NCI-H446 treated with DMSO at 0.1 percent for 48 hours (cell line): ENCODE results near the gene CLSTN2.

Experiments used
- DNase-seq: peaks from one replicate; lab custom pipeline; 2025; lab: John Stamatoyannopoulos, UW

CLSTN2 gene

GRCh38 chr3:140501770-140502364, 566.9 kb downstream of the CLSTN2 start:
- no peak for DNase-seq

GRCh38 chr3:140505213-140505612, 570.2 kb downstream of the CLSTN2 start:
- DNase-seq, result no peak

- no peak for DNase-seq
Measured at GRCh38 chr3:140505876-140506275, 570.9 kb downstream of the CLSTN2 start.

DNA sequence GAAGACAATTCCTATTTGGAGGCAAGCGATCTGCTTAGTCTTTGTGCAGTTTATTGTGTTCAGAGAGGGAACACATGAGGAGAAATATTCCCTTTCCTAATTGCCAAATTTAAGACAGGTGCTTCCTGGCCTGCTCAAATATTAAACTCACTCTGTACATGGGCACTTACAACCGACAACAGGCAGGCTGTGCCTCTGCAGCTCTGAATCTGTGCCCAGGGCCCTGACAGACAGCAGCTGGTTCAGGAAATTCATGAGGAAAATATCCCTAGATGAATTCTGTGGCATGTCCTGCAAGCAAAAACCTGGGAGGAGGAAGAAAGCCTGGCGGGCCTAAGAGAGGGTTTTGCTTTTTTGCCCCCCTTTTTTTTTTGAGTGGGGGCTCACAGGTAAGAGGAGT, 573.6 kb downstream of the CLSTN2 start:
- no peak for DNase-seq

DNA sequence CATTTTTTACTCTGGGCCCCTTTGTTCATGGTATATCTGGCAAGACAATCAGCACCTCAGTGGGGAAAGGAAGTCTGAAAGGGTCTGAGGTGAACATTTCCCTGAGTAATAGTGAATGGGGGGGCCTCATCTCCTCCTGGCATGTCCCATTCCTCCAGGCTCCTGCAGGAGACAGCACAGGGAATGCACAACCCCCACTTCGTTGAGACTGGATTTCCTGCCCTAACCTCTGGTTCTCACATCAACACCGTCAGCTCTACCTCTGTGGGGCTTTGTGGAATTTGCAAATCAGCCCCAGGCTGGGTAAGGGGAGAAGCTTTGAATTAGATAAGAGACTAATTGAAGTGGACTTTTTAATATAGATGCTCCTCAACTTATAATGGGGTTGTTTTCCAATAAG, 574.5 kb downstream of the CLSTN2 start:
- no peak for DNase-seq

GRCh38 chr3:140510303-140510861, 575.4 kb downstream of the CLSTN2 start:
- no peak for DNase-seq

DNA sequence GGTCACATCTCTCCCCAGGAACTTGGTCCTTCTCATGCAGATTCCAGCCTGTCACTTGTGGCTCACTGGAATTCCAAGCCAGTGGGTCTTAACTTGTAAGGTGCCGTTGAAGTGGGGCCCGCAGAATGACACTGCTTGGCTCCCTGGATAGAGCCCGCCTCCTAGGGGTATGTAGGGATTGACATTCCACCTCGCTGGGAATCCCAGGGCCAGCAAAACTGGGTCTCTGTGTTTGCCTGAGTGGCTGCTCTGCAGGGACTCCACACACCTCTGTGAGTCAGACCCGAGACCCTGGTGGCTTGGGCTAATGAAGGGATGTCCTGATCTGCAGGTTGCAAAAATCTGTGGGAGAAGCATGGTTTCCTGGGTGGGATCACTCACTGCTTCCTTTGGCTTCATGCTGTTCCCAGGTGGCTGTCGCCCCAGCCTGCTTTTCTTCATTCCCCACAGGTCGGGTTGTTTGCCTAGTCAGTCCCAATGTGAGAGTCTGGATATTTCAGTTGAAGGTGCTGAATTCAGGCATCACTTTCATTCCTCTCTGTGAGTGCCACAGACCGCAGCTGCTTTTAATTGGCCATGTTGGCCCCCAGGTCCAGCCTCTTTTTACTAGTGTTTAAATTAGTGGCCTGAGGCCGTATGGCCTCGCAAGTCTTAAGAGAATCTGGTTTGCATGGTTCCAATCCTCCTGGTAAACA, 586.9 kb downstream of the CLSTN2 start:
- no peak for DNase-seq

GRCh38 chr3:140522653-140523380, 587.8 kb downstream of the CLSTN2 start:
- no peak for DNase-seq

- no peak for DNase-seq
Measured at GRCh38 chr3:140523600-140523999, 588.6 kb downstream of the CLSTN2 start.

DNA sequence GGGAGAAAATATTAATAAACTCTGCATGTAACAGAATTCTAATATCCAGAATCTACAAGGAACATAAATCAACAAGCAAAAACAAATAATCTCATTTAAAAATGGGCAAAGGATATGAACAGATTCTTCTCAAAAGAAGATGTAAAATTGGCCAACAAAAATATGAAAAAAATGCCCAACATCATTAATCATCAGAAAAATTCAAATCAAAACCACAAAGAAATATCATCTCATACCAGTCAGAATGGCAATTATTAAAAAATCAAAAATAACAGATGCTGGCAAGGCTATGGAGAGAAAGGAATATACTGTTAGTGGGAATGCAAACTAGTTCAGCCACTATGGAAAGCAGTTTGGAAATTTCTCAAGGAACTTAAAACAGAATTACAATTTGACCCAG, 592.2 kb downstream of the CLSTN2 start:
- DNase-seq, result no peak

DNA sequence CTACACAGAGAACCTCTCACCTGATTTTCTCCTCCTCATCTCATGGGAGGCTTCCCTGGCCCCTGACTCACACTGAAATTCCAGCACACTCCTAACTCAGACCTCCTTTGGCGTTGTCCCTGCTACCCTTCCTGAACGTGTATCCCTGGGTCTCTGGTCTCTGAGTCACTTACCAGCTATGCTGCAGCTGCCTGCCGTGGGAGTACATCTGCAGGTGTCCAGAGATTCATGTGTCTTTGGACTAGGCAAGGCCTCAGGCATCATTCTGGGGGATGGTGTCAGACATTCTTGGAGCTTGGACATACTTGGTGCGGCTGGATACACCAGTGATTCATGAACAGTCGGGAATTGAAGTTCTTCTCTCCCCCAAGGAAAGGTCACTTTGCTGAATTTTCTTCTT, 594.1 kb downstream of the CLSTN2 start:
- DNase-seq, result no peak

DNA sequence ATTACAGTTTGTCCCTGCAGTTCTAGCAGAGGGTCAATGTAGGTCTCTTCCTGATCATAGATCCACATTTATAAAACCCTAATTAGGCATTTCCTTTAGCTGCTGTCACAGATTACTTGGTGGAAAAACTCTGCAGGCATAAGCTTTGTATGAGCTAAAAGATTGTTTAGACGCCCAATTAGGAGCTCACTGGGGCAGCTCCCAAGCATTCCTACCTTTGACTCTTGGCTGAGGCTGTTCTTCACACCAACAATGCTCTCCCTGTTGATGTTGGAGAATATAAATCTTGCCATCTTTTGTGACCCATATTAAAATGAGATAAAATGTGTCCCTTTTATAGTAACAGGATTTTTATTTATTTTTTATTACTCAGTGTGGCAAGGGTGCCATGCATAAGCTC, 594.6 kb downstream of the CLSTN2 start:
- no peak for DNase-seq

- DNase-seq, result no peak
Measured at GRCh38 chr3:140530131-140530530, 595.1 kb downstream of the CLSTN2 start.

GRCh38 chr3:140530603-140531002, 595.6 kb downstream of the CLSTN2 start:
- no peak for DNase-seq

GRCh38 chr3:140532793-140533330, 597.9 kb downstream of the CLSTN2 start:
- no peak for DNase-seq

GRCh38 chr3:140536926-140537726, 602.1 kb downstream of the CLSTN2 start:
- DNase-seq, result no peak

GRCh38 chr3:140537727-140538082, 602.7 kb downstream of the CLSTN2 start:
- no peak for DNase-seq

GRCh38 chr3:140540262-140540661, 605.3 kb downstream of the CLSTN2 start:
- DNase-seq, result no peak

- no peak for DNase-seq
Measured at GRCh38 chr3:140541975-140542653, 607.1 kb downstream of the CLSTN2 start.

DNA sequence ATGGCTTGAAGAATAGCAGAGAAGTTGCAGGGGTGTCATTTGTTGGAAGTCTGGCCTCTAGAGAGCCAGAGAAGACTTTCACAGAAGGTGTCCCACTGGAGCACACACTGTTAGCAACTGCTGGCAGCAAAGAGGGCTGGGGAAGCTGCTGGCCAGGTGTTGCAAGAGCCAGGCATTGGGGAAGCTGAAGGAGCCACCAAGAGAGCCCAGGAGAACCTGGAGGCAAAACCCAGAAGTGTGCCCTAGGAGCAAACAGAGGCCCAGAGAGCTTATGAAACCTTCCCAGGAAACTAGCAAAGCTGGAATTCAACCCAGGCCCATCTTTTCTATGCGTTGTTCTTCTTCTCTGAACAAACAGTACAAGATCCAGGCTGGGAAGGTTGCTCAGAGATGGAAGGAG, 610.2 kb downstream of the CLSTN2 start:
- DNase-seq, result no peak

- no peak for DNase-seq
Measured at GRCh38 chr3:140545756-140546155, 610.8 kb downstream of the CLSTN2 start.
